Smooth muscle cell of the brain vasculature (primary cell): ENCODE measurements around the gene KRTAP4-2.
"Not testable (repeated sequence)": the region's sequence is repeated elsewhere in the genome, so short reads cannot be mapped to it uniquely, and the experiment has no call there.

Experiments
- DNase-seq: peaks from one replicate; pipeline ENCODE4 v3.0.0-alpha.2; 2012; ENCODE audit warnings: low read depth, low spot score

The KRTAP4-2 gene

DNA sequence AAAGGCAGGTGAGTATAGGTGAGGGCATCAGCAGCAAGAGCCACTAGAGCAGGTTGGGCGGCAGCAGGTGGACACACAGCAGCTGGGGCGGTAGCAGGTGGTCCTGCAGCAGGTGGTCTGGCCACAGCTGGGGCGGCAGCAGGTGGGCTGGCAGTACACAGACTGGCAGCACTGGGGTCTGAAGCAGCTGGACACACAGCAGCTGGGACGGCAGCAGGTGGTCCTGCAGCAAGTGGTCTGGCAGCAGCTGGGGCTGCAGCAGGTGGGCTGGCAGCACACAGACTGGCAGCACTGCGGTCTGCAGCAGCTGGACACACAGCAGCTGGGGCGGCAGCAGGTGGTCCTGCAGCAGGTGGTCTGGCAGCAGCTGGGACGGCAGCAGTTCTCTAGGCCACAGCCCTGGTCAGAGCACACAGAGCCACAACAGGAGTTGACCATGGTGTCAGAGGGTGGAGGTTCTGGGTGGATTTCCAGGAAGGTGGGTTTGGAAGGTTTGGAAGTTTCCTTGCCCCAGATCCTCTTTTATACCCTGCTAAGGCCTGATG lies at the start of gene KRTAP4-2:
Gene KRTAP4-2 (minus strand): TSS at position 495 of the 545 bp plus-strand sequence. CDS start 57 bp downstream, at position 438.
- no peak for DNase-seq

DNA sequence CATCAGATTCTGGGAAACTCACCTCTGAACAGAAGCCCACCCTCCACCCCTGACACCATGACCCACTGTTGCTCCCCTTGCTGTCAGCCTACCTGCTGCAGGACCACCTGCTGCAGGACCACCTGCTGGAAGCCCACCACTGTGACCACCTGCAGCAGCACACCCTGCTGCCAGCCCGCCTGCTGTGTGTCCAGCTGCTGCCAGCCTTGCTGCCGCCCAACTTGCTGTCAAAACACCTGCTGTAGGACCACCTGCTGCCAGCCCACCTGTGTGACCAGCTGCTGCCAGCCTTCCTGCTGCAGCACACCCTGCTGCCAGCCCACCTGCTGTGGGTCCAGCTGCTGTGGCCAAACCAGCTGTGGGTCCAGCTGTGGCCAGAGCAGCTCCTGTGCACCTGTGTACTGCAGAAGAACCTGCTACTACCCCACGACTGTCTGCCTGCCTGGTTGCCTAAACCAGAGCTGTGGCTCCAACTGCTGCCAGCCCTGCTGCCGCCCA lies 48.6 kb upstream of the KRTAP4-2 start, which contains the start of gene KRTAP9-2:
Gene KRTAP9-2 (plus strand): TSS at position 51 of the 498 bp plus-strand sequence. CDS start 7 bp downstream, at position 58.
- not testable (repeated sequence) for DNase-seq

DNA sequence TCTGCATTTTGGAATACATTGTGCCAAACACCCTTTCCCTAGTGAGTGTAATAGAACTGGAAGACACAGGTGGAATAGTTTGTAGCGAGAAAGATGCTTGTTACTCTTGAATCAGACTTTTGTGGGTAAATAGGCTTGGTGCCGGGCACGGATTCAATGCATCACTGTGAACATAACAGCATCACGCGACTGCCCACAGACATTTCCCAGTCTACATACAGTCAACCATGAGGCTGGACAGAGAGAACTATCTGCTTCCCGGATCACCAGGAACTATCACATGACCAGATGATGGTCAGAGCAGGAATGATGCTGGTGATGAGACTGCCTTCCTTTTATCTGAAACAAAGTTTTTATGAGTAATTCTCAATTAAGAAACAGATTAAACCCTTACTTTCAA lies 48.0 kb upstream of the KRTAP4-2 start:
- DNase-seq, result no peak

DNA sequence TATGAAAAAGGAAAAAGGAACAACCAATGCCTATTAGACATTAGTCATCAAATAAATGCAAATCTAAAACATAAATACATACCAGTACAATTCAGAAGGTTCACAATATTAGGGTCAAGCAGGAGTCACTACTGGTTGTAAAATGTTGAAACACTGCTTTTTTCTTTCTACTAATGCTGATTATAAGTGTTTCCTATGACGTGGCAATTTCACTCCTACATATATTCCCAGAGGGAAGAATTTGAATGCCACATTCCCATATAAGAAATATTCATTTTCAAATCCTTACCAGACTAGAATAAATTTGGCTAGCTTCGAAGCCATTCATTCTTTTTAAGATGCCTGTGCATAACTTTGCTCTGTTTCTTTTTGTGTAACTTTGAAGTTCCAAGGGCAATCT lies 45.8 kb upstream of the KRTAP4-2 start:
- no peak for DNase-seq

DNA sequence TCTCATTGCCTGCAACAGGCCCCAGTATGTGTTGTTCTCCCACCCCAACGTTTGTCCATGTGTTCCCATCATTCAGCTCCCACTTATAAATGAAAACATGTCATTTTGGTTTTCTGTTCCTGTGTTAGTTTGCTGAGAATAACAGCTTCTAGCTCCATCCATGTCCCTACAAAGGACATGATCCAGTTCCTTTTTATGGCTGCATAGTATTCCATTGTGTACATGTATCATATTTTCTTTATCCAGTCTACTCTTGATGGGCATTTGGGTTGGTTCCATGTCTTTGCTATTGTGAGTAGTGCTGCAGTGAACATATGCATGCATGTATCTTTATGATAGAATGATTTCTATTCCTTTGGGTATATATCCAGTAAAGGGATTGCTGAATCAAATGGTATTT lies 37.7 kb upstream of the KRTAP4-2 start:
- DNase-seq, result no peak

DNA sequence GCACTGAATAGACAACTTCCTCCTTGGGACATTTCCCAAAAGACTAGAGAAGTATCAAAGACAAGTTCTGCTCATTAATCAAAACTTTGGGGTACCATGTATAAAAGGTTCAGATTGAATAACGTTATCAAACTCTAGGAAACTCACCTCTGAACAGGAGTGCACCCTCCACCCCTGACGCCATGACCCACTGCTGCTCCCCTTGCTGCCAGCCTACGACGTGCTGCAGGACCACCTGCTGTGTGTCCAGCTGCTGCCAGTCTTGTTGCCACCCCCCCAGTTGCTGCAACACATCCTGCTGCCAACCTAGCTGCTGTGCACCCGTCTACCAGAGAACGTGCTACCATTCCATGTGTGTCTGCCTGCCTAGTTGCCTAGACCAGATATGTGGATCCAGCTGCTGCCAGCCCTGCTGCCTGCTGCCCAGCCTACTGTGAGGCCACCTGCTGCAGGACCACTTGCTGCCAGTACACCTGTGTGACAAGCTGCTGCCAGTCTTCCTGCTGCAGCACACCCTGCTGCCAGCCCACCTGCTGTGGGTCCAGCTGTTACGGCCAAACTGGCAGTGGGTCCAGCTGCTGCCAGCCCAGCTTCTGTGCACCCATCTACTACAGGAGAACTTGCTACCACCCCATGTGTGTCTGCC lies 34.6 kb upstream of the KRTAP4-2 start:
- no peak for DNase-seq

DNA sequence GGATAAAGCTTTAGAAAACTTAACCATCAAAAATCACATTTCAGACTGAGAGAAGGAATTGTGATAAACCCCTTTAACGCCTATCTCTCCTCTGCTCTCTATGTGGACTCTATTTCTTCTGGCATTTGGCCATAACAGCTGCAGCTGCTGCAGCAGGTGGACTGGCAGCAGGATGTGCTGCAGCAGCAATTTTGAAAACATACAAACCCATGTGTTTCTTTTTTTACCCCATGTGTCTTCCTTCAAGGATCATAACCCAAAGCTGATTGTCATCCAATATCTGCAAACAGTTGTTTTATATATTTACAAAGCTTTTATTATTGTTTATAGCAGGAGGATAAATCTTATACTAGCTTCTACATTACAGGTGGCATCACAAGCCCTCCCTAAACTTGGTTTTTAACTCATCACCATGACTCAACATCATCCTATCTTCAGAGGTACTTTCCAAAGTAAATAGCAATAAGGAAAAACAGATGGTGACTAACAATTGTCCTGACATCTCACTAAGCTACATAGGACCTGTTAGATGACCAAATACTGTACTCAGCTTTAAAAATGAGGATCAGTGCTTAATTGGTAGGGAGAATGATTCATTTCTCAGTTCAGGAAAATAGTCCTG lies 33.9 kb upstream of the KRTAP4-2 start:
- DNase-seq, result no peak

DNA sequence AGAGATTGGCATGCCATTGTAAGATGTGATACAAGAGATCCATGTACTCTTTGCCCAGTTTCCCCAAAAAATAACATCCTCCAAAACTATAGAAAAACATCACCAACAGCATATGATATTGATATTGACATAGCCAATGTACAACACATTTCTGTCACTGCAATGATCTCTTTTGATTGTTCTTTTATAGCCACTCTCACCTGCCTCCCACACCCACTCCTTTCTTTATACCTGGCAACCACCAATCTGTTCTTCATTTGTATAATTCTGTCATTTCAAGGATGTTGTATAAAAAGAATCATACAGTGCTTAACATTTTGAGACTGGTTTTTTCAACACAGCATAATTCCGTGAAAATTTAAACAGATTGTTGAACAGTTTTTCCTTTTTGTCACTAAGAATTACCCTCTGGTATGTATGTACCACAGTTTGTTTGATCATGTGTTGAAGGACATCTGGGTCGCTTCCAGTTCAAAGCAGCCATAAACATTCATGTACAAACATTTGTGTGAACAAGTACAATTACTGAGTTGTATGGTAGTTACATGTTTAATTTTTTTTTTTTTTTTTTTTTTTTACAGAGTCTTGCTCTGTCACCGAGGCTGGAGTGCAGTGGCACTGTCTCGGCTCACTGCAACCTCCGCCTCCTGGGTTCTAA lies 21.5 kb upstream of the KRTAP4-2 start:
- no peak for DNase-seq

DNA sequence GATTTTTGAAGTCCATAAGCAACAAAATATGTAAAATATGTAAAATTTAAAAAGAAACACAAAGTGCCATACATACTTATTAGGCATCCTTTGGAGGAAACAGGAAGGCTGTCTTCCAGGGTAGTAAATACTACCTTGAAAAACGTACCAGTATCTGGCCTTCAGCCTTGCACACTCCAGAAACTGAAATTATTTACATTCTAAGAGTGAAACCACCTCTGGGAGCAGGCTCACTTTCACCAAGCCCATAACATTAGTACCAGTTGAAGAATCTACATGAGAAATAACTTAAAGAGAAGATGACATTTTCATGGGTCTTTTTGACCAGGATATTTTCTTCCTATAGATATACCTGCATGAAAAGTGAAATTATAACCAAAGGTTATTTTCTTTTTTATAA lies 18.0 kb upstream of the KRTAP4-2 start:
- DNase-seq, result no peak

DNA sequence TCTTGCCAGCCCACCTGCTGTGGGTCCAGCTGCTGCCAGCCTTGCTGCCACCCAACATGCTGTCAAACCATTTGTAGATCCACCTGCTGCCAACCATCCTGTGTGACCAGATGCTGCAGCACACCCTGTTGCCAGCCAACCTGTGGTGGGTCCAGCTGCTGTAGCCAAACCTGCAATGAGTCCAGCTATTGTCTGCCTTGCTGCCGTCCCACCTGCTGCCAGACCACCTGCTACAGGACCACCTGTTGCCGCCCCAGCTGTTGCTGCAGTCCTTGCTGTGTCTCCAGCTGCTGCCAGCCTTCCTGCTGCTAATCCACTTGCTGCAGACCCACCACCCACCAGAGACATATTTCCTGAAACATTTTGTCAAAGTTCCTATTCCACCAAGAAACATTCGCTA lies 12.3 kb upstream of the KRTAP4-2 start:
- DNase-seq, result no peak

DNA sequence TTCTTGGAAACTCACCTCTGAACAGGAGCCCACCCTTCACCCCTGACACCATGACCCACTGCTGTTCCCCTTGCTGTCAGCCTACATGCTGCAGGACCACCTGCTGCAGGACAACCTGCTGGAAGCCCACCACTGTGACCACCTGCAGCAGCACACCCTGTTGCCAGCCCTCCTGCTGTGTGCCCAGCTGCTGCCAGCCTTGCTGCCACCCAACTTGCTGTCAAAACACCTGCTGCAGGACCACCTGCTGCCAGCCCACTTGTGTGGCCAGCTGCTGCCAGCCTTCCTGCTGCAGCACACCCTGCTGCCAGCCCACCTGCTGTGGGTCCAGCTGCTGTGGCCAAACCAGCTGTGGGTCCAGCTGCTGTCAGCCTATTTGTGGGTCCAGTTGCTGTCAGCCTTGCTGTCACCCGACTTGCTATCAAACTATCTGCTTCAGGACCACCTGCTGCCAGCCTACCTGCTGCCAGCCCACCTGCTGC lies 11.9 kb upstream of the KRTAP4-2 start, which contains the start of gene KRTAP9-1:
Gene KRTAP9-1 (plus strand): TSS at position 51 of the 482 bp plus-strand sequence. CDS start 0 bp downstream, at position 51.
- not testable (repeated sequence) for DNase-seq

DNA sequence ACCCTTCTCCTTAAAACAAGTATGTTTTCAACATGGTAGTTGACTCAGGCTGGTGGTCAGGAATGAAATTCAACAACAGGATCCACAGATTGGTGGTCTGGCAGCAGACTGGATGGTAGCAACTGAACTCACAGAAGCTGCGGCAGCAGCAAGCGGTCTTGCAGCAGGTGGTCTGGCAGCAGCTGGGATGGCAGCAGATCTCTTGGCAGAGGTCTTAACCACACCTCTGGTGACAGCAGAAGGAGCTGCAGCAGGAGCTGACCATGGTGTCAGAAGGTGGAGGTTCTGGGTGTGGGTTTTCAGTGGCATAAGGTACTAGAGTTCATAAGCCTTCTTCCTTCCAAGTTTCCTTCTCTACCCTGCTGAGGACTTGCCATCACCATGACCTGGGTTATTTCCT lies 8.9 kb upstream of the KRTAP4-2 start:
- no peak for DNase-seq

DNA sequence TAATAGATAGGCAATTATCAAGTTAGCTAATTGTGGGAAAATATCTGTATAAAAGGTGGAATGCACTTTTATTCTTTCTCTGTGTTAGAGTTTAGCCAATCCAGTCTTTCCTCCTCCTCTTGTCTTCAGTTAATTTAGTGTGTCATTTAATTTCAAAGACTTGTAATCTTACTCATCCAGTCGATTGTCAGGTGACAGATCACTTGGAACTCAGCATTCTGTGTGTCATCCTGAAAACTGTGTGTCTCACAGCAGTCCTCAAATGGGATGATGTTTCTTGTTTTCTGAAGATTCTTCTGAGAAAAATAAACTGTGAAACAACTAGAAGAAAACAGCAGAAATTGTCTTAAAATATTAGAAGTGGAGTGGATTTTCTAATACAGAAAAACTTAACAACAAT lies 7.0 kb upstream of the KRTAP4-2 start:
- DNase-seq, result no peak

DNA sequence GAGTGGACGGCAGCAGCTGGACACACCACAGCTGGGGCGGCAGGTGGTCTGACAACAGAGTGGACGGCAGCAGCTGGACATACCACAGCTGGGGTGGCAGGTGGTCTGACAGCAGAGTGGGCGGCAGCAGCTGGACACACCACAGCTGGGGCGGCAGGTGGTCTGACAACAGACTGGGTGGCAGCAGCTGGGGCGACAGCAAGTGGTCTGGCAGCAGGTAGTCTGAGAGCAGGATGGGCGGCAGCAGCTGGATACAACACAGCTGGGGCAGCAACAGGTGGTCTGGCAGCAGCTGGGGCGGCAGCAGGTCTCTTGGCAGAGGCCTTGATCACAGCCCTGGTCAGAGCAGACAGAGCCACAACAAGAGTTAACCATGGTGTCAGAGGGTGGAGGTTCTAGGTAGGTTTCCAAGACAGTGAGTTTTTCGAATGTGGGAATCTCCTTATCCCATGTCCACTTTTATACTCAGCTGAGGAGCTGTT lies 6.5 kb upstream of the KRTAP4-2 start, which contains the start of gene KRTAP4-1:
Gene KRTAP4-1 (minus strand): TSS at position 432 of the 482 bp plus-strand sequence. CDS start 57 bp downstream, at position 375.
- DNase-seq, result no peak

DNA sequence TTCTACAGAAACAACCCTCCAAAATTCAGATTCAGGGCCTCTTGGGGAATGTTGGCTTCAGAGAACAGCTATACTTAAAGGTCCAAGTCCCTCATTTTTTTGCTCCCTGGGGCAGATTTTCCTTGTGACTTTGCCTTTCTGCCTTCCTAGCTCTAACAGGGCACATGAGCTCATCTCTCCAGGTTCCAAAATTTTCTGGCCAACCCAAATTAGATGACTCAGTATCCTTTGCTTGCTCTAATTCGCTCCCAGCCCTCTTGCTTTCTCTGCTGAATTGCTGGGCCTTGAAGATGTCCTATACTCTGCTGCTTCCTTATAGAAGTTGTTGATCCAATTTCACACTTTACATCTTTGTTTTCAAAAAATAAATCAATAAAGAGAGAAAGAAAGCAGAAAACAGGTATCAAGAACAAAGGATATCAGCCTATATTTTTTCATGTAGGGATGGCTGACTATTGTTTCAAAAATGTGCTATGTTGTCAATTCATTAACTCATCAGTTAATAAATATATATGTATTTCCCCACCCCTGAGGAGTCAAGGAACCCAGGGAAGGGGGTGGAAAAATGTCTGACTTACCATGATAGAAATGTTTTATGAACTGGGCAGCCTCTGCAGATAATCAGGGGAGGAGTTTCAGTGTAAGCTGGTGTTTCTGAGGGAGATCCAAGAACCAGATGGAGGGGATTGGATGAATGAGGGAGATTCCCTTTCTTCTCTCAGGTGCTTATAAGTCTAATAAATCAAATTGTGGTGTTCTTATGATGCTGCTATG lies 1.0 kb upstream of the KRTAP4-2 start:
- DNase-seq, result no peak

DNA sequence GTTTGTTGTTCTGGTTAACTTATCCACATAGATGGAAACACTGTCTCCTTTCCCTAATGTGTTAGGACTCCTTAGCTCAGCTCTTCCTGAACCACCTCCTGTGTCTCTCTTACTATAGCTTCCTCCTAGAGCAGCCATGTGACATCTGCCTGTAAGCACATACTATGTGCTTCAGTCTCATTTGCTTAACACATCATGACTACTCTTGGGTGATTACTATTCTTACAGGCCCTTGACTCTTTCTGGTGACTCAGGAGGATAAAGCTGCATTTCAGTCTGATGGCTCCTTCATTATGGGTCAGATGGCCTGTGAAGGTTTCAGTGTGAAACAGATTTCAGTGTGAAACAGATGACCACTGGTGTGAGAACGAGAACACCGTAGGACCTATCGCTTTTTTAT lies 320 bp upstream of the KRTAP4-2 start:
- no peak for DNase-seq

DNA sequence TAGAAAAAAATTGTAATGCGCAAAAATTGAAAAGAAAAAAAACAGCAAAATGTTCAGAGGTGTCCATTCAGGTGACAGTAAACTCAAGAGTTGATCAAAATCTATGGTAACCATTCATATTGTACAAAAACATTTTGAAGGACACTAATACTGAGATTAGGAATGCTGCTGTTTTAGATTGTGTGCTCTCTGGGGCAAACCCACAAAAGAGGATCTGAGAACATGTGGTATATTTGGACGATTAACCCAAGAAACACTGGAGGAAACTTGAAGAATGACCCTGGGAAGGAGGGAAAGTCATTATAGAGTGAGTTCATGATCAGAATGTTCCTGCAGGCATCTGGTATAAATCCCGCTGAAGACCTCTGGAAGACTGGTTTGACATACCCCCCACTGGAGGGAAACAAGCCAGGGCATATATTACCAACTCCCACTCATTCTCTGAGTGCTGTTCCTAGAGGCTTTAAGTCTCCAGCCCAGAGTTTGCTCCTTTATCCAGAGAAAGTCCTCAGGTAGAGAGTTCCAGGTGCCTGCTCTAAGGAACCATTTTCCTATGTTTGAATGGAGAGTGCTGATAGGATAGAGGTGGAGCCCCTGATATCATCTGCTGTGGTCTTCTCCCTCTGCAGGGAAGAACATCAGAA lies 1.2 kb downstream of the KRTAP4-2 start:
- no peak for DNase-seq

DNA sequence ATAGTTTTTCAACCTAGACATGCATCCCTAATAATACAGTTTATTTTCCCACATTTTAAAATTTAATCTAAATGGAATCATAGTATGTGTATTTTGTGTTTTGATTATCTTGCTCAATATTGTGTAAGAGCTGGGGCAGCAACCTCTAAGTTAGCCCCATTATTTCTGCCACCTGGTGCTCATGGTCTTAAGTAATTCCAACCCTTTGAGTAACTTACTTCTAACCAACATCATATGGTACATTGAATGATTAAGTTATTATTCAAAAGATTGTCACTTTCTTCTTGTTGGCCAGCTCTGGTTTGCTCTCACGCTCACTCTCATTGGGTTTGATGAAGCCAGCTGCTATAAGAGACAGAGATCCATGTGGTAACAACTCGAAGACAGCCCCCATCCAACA lies 6.1 kb downstream of the KRTAP4-2 start:
- DNase-seq, result no peak

DNA sequence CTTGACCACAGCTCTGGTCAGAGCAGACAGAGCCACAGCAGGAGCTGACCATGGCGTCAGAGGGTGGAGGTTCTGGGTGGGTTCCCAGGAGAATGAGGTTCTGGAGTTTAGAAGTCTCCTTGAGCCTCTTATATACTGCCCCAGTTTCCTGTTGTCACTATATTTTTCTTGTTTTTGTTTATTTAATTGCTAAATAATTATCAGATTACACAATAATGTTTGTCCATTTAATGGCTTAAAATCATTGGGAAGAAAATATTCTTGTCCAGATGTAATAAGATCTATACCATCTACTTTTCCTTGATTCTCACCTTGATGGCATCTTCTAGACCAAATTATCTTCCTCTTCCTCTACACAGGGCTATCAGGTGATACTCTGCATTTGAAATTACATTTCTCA lies 9.9 kb downstream of the KRTAP4-2 start, which contains the start of gene KRTAP4-3:
Gene KRTAP4-3 (minus strand): TSS at position 101 of the 400 bp plus-strand sequence. CDS start 49 bp downstream, at position 52.
- no peak for DNase-seq

DNA sequence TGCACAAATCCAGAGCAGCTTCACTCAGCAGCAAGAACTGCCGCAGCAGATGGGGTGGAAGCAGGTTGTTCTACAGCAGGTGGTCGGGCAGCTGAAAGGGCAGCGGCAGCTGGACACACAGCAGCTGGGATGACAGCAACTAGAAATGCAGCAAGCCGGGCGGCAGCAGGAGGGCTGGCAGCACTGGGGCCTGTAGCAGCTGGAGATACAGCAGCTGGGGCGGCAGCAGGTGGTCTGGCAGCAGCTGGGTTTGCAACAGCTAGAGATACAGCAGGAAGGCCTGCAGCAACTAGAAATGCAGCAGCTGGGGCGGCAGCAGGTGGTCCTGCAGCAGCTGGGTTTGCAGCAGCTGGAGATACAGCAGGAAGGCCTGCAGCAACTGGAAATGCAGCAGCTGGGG lies 10.5 kb downstream of the KRTAP4-2 start:
- DNase-seq, result no peak
